ENCODE results near the gene PLCH2.
"Not testable (repeated sequence)": the region's sequence is repeated elsewhere in the genome, so short reads cannot be mapped to it uniquely, and the experiment has no call there.

PLCH2 gene

GRCh38 chr1:2476061-2476999 lies at the start of gene PLCH2:
PLCH2 (plus strand) TSS chr1:2476289; CDS start chr1:2476589, 300 bp downstream.
- DNase-seq, result no peak

DNA sequence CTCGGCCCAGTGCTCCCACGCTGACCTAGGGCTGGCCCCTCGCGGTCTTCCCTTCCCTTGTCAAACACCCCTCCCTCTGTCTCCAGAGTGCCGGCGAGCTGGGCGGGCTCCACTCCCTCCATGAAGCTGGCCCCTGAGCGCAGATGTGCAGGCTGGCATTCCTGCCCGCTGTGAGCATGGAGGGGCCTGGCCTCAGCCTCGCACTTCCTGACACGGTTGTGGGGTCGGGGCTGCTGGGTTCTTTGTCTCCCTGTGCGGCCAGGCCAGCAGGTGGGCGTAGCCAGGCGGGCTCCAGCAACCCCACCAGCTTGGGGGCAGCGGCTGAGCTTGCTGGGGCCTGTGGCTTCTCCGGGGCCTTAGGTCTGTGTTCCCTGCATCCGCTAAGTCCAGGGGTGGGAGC lies 49.5 kb upstream of the PLCH2 start:
- no peak for DNase-seq

- DNase-seq, result no peak
Measured at GRCh38 chr1:2427051-2427450, 49.0 kb upstream of the PLCH2 start.

GRCh38 chr1:2427976-2428375 lies 48.1 kb upstream of the PLCH2 start:
- no peak for DNase-seq

DNA sequence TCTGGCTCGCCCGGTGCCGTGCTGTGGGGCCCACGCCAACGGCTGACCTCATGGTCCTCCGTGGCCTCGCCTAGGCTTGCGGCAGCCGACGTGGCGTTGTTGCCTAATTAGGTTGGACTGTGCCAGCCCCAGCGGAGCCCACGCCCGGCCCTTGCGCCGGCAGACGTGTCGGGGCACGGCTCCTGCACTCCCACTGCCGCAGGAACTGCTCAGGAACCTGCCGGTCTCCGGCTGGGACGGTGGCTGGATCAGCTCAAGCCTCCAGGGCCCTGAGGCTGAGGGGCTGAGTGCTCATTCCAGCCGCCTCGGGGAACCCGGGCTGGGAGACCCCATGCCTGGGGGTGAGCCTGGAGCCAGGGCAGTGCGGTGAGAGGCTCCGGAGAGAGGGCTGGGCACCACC lies 47.6 kb upstream of the PLCH2 start:
- no peak for DNase-seq

GRCh38 chr1:2429780-2430591 lies 46.1 kb upstream of the PLCH2 start:
- no peak for DNase-seq

GRCh38 chr1:2430592-2430973 lies 45.5 kb upstream of the PLCH2 start:
- DNase-seq, result no peak

- no peak for DNase-seq
Measured at GRCh38 chr1:2431103-2431502, 45.0 kb upstream of the PLCH2 start.

DNA sequence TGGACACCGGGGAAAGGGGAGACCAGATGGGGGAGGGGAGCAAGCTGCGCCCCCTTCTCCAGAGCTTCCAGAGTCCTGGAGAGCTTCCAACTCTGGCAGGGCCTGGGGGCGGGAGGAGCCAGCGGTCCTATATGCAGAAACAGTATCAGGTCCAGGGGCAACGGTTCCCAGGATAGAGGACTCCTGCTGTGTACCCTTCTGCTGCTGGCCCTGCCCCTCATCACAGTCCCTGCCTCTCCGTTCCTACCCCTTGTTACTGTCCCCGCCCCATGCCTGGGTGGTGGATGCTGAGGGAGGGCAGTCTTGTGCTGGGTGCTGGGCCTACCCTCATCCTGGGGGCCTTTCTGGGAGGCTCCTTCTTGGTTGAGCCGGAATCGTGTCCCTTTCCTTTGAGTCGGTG lies 44.6 kb upstream of the PLCH2 start:
- no peak for DNase-seq

DNA sequence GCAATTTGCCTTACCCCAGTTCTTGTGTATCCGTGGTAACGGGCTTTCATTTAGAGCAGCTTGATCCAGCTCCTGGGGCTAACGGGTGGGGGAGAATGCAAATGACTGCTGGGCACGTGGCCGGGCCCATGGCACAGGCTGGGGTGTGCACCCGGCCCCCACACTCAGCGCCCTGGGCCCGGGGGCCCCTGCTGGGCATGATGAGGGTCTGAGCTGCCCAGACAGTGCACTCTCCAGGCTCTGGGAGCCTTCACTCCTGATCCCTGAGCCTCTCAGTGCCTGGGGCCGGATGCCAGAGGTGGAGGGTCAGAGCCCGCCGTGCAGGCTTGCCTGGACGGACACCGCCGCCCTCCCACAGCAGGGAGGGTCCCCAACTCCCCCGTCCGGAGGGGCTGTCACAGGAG lies 43.6 kb upstream of the PLCH2 start:
- DNase-seq, result no peak

GRCh38 chr1:2433196-2433595 lies 42.9 kb upstream of the PLCH2 start:
- no peak for DNase-seq

GRCh38 chr1:2433936-2434655 lies 42.0 kb upstream of the PLCH2 start:
- no peak for DNase-seq

DNA sequence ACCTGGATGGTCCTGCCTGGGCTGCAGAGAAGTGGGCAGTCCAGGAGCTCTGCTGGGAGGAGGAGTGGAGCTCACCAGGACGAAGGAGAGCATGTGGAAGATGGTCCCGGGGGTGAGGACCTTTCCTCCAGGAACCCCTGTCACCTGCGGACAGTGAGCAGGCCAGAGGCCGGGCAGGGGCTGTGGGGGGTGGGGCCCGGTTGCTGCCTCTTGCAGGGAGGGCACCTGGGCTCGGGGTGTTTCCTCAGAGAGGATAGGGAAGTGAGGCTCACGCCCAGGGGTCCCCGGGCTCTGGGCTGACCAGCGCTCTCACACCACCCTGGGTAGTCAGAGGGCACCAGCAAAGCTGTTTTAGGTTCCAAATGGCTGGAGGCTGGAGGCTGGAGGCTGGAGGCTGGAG lies 41.0 kb upstream of the PLCH2 start:
- DNase-seq, result no peak

DNA sequence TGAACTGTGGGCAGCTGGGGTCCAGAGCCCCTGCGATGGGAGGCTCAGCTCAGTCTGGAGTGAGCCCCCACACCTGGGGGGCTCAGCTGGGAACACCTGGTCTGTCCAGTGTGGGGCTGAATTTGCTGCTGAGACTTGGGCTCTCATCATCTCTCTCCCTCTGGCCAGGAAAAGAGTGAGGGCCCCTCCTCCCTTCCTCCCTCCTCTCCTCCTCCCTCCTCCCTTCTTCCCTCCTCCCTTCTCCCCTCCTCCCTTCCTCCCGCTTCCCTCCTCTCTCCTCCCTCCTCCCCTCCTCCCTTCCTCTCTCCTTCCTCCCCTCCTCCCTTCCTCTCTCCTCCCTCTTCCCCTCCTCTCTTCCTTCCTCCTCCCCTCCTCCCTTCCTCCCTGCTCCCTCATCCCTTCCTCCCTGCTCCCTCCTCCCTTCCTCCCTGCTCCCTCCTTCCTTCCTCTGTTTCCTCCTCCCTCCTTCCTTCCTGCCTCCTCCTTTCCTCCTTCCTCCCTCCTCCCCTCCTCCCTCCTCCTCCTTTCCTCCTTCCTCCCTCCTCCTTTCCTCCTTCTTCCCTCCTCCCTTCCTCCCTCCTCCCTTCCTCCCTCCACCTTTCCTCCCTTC lies 40.2 kb upstream of the PLCH2 start:
- no peak for DNase-seq

GRCh38 chr1:2436876-2437275 lies 39.2 kb upstream of the PLCH2 start:
- DNase-seq, result no peak

GRCh38 chr1:2437617-2438016 lies 38.5 kb upstream of the PLCH2 start:
- DNase-seq, result no peak

- no peak for DNase-seq
Measured at GRCh38 chr1:2438038-2438437, 38.1 kb upstream of the PLCH2 start.

GRCh38 chr1:2438641-2439040 lies 37.4 kb upstream of the PLCH2 start:
- DNase-seq, result no peak

GRCh38 chr1:2439369-2439768 lies 36.7 kb upstream of the PLCH2 start:
- DNase-seq, result no peak

DNA sequence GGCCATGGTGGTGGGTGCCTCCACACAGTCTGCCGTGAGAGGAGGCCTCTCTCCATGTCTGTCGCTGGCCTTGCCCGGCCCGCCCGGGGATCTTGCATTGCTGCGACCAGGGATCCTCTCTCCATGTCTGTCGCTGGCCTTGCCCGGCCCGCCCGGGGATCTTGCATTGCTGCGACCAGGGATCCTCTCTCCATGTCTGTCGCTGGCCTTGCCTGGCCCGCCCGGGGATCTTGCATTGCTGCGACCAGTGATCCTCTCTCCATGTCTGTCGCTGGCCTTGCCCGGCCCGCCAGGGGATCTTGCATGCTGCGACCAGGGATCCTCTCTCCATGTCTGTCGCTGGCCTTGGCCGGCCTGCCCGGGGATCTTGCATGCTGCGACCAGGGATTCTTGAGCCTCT lies 35.7 kb upstream of the PLCH2 start:
- DNase-seq, result not testable (repeated sequence)

- no peak for DNase-seq
Measured at GRCh38 chr1:2441746-2442145, 34.3 kb upstream of the PLCH2 start.

GRCh38 chr1:2442661-2443060 lies 33.4 kb upstream of the PLCH2 start:
- DNase-seq, result no peak
